K562 (cell line): ENCODE measurements around the gene PHF24. TPM values are rescaled to one million over a fixed set of nuclear protein-coding genes. Genes with fewer than 3 reads are reported as not detected.

Experiments used
- EP300 ChIP-seq: IDR thresholded peaks from 2 replicates; pipeline ENCODE4 v1.6.1; 2012; ENCODE audit warnings: low read length, improper control_type of control experiment
- HDAC2 ChIP-seq: fragments of 450-650 bp; IDR thresholded peaks from 2 replicates; pipeline ENCODE4 v1.6.1; 2016; ENCODE audit warnings: mild to moderate bottlenecking
- HINFP ChIP-seq: fragments of 450-650 bp; conservative IDR thresholded peaks from 2 replicates; pipeline ENCODE4 v1.6.1; 2016; ENCODE audit warnings: missing genetic modification characterization, low read depth, mild to moderate bottlenecking, control low read depth, missing compliant biosample characterization
- KDM1A ChIP-seq, 2 experiments: fragments of 450-650 bp; IDR thresholded peaks; 2 replicates each; pipeline ENCODE4 v1.6.1; 2016; ENCODE audit warnings: mild to moderate bottlenecking in 2 of 2
- KDM5B ChIP-seq: fragments of 200-600 bp; sonication (generic); IDR thresholded peaks from 2 replicates; pipeline ENCODE4 v1.6.1; 2012; ENCODE audit warnings: low read depth, mild to moderate bottlenecking, moderate library complexity, low read length, control low read depth, inconsistent platforms; ENCODE audit not compliant: insufficient replicate concordance
- MGA ChIP-seq: fragments of 450-650 bp; IDR thresholded peaks from 2 replicates; pipeline ENCODE4 v1.6.1; 2016; ENCODE audit warnings: mild to moderate bottlenecking, moderate library complexity
- VEZF1 ChIP-seq: fragments of 200-800 bp; sonication (Bioruptor generic); IDR thresholded peaks from 2 replicates; pipeline ENCODE4 v1.6.1; 2017; ENCODE audit warnings: missing genetic modification characterization, missing compliant biosample characterization
- polyA plus RNA-seq, 8 experiments: library from polyadenylated mRNA; depleted of rRNA in 4 of 8; stranded (reverse) in 5 of 8; unstranded in 3 of 8; fragments of >200 nt; fragmentation: Nextera tagmentation in 2 of 8; fragmentation: Illumina TruSeq in 1 of 8; extraction: Ambion mirVana in 2 of 8; extraction: Trizol in 1 of 8; gene quantifications; 2 replicates each; pipeline versions ENCODE4 v1.2.1 to v1.2.3, GENCODE V29; 2011 to 2014; ENCODE audit warnings: inconsistent platforms in 1 of 8, missing spikeins in 1 of 8
- total RNA-seq, 7 experiments: library from RNA; depleted of rRNA in 6 of 7; stranded (reverse); fragments of >200 nt in 6 of 7; fragmentation: Illumina TruSeq in 2 of 7; extraction: Trizol in 2 of 7; gene quantifications; 2 replicates each; pipeline versions ENCODE4 v1.2.1 to v1.2.3, GENCODE V29; 2011 to 2021; ENCODE audit warnings: low replicate concordance in 1 of 7

PHF24 gene
- total and polyA plus RNA-seq, 9 of the 15 experiments (the other 6 are each of a cell fraction or from before 2014, with no cell fraction given) = 0.01 TPM; not detected in 7

- TF ChIP-seq MGA = 0 out of 2 replicates have a peak, but pooled peaks have one; percentile 5
- TF ChIP-seq EP300 = peak; percentile 40; the same call in 1 of the 2 replicates
- TF ChIP-seq HDAC2 = peak; percentile 87
- peak; percentile 44 for TF ChIP-seq VEZF1 (CRISPR knock-in tag)
- 0 out of 2 replicates have a peak, but pooled peaks have one; percentile 58 for TF ChIP-seq HINFP (tag)
- TF ChIP-seq KDM5B = peak; percentile 40
- peak; percentile 97 to 98 for TF ChIP-seq KDM1A (IDR thresholded peaks at IDR 0.05)
Measured at GRCh38 chr9:34989003-34989945, 31.2 kb downstream of the PHF24 start, which contains the start of gene DNAJB5 (continued).
